PC-3 (cell line): ENCODE data around the gene CDH22. TPM values are rescaled to one million over a fixed set of nuclear protein-coding genes. Genes with fewer than 3 reads are reported as not detected.

Source experiments
- ATAC-seq: fragments of 200-7000 bp; cut with Tn5 transposase; 2 replicates; pipeline ENCODE4 v1.9.1; 2020; ENCODE audit warnings: mild to moderate bottlenecking, moderate library complexity
- BruUV-seq: library from RNA; stranded (reverse); fragments of 400-500 nt; replicated peaks from 2 replicates; lab custom pipeline; 2021; lab: Mats Ljungman, UMichigan
- CTCF ChIA-PET: fragments of 300-600 bp; sonication (Branson Sonifier 250); formaldehyde crosslinking; loops from one replicate; lab custom pipeline; 2022; ENCODE audit warnings: antibody characterized with exemption; lab: Charles Lee
- POLR2A ChIA-PET: fragments of 300-600 bp; sonication (Branson Sonifier 250); formaldehyde crosslinking; loops from one replicate; lab custom pipeline; 2022; ENCODE audit warnings: antibody characterized with exemption; ENCODE audit not compliant: unreplicated experiment; lab: Charles Lee
- DNase-seq: peaks from one replicate; pipeline ENCODE4 v3.0.0-alpha.2; 2015
- H2AFZ ChIP-seq: fragments of 300-600 bp; sonication (generic); 2 replicates; pipeline ENCODE4 v1.6.0; 2016; ENCODE audit warnings: antibody characterized with exemption, low read length
- H3F3A ChIP-seq: fragments of 300-600 bp; sonication (generic); one replicate; pipeline ENCODE4 v1.6.0; 2017; ENCODE audit warnings: antibody characterized with exemption, low read length, control low read depth, mild to moderate bottlenecking; ENCODE audit not compliant: unreplicated experiment
- H3K27ac ChIP-seq: fragments of 300-600 bp; sonication (generic); 2 replicates; pipeline ENCODE4 v1.5.1; 2016; ENCODE audit warnings: mild to moderate bottlenecking, low read length
- H3K27me3 ChIP-seq: fragments of 300-600 bp; sonication (generic); 2 replicates; pipeline ENCODE4 v1.6.1; 2016; ENCODE audit warnings: low read length, mixed read lengths
- H3K36me3 ChIP-seq: fragments of 300-600 bp; sonication (generic); 2 replicates; pipeline ENCODE4 v1.6.1; 2016; ENCODE audit warnings: low read depth, mixed run types, low read length, mixed read lengths
- H3K4me1 ChIP-seq: fragments of 300-600 bp; sonication (generic); 2 replicates; pipeline ENCODE4 v1.5.1; 2016; ENCODE audit warnings: low read length; ENCODE audit not compliant: insufficient read depth
- H3K4me2 ChIP-seq: fragments of 300-600 bp; sonication (generic); 2 replicates; pipeline ENCODE4 v1.6.0; 2016; ENCODE audit warnings: low read length
- H3K4me3 ChIP-seq: fragments of 300-600 bp; sonication (generic); 2 replicates; pipeline ENCODE4 v1.5.1; 2016; ENCODE audit warnings: mild to moderate bottlenecking, low read length, mixed read lengths
- H3K79me2 ChIP-seq: fragments of 300-600 bp; sonication (generic); 2 replicates; pipeline ENCODE4 v1.6.1; 2017; ENCODE audit warnings: low read length, mixed read lengths
- H3K9ac ChIP-seq: fragments of 300-600 bp; sonication (generic); 2 replicates; pipeline ENCODE4 v1.6.0; 2016; ENCODE audit warnings: mild to moderate bottlenecking, low read length
- H3K9me2 ChIP-seq: fragments of 300-600 bp; sonication (generic); replicated peaks from 2 replicates; pipeline ENCODE4 v1.6.1; 2016; ENCODE audit warnings: mixed run types, low read length, mixed read lengths
- H3K9me3 ChIP-seq: fragments of 300-600 bp; sonication (generic); 2 replicates; pipeline ENCODE4 v1.6.1; 2016; ENCODE audit warnings: low read length, mixed read lengths
- H4K20me1 ChIP-seq: fragments of 300-600 bp; sonication (generic); 2 replicates; pipeline ENCODE4 v1.6.1; 2016; ENCODE audit warnings: low read length, mixed read lengths
- CTCF ChIP-seq: fragments of 300-600 bp; sonication (generic); conservative IDR thresholded peaks from 2 replicates; pipeline ENCODE4 v1.5.1; 2017; ENCODE audit warnings: antibody characterized with exemption, low read depth, mild to moderate bottlenecking, low read length
- EZH2 ChIP-seq: fragments of 300-600 bp; sonication (generic); IDR thresholded peaks from one replicate; pipeline ENCODE4 v1.6.1; 2017; ENCODE audit warnings: antibody characterized with exemption, mild to moderate bottlenecking, low read length; ENCODE audit not compliant: unreplicated experiment
- EZH2phosphoT487 ChIP-seq: fragments of 300-600 bp; sonication (generic); IDR thresholded peaks from 2 replicates; pipeline ENCODE4 v1.6.1; 2018; ENCODE audit warnings: mild to moderate bottlenecking, antibody characterized with exemption, low read length, borderline replicate concordance
- intact Hi-C: fragments of 100-400 bp; cut with micrococcal nuclease; formaldehyde crosslinking; loops from 2 replicates; pipeline ENCODE4 v1.9.0; 2023
- total RNA-seq: library from RNA; depleted of rRNA; stranded (reverse); fragments of >200 nt; gene quantifications from 2 replicates; pipeline ENCODE4 v1.2.3, GENCODE V29; 2014

CDH22 gene
- total RNA-seq, 1 experiment from 2014 or later, result not detected

- H3K36me3 ChIP-seq, result no peaks in the 10 kb centered on the region
- no peaks in the 10 kb centered on the region for H3K79me2 ChIP-seq
- no peak overlapping the region for H3K4me2 ChIP-seq
- H3K27me3 ChIP-seq, result peaks cover 17% of the 10 kb centered on the region; the same call in 1 of the 2 replicates
- no peaks in the 10 kb centered on the region for H3K4me1 ChIP-seq
- no peak overlapping the region for H3K9ac ChIP-seq
- CTCF ChIA-PET, result no interaction called here
- H4K20me1 ChIP-seq, result no peaks in the 10 kb centered on the region
- no peaks in the 10 kb centered on the region for H3K9me2 ChIP-seq
- H3K9me3 ChIP-seq, result no peaks in the 10 kb centered on the region
- POLR2A ChIA-PET, result no interaction called here
- DNase-seq (no peak), ATAC-seq (no peak)
- intact Hi-C loops, result no loop called here
- H3K4me3 ChIP-seq, result no peak overlapping the region
- H2AFZ ChIP-seq, result no peak overlapping the region
- TF ChIP-seq CTCF, result no peak
- no peak for TF ChIP-seq EZH2
- TF ChIP-seq EZH2phosphoT487, result no peak
- H3K27ac ChIP-seq, result no peak overlapping the region
- no TSS peak for BruUV-seq
- H3F3A ChIP-seq, result no peaks in the 10 kb centered on the region
Observed at GRCh38 chr20:46191168-46191540, 117.1 kb downstream of the CDH22 start.

GRCh38 chr20:46190478-46191167 lies 117.7 kb downstream of the CDH22 start:
- intact Hi-C loops, result no loop called here
- H3K9me2 ChIP-seq, result no peaks in the 10 kb centered on the region
- no peaks in the 10 kb centered on the region for H3F3A ChIP-seq
- no peak overlapping the region for H3K4me2 ChIP-seq
- no peaks in the 10 kb centered on the region for H3K4me1 ChIP-seq
- no peaks in the 10 kb centered on the region for H4K20me1 ChIP-seq
- BruUV-seq, result no TSS peak
- TF ChIP-seq CTCF, result no peak
- TF ChIP-seq EZH2, result no peak
- no peak for TF ChIP-seq EZH2phosphoT487
- ATAC-seq (no peak), DNase-seq (no peak)
- no peaks in the 10 kb centered on the region for H3K36me3 ChIP-seq
- no peak overlapping the region for H3K4me3 ChIP-seq
- POLR2A ChIA-PET, result no interaction called here
- CTCF ChIA-PET, result no interaction called here
- H3K79me2 ChIP-seq, result no peaks in the 10 kb centered on the region
- peaks cover 17% of the 10 kb centered on the region; the same call in 1 of the 2 replicates for H3K27me3 ChIP-seq
- H3K9me3 ChIP-seq, result no peaks in the 10 kb centered on the region
- no peak overlapping the region for H3K9ac ChIP-seq
- H3K27ac ChIP-seq, result no peak overlapping the region
- no peak overlapping the region for H2AFZ ChIP-seq

GRCh38 chr20:46188866-46189541 lies 119.3 kb downstream of the CDH22 start:
- Histone ChIP-seq H3K9me3 (no peaks in the 10 kb centered on the region), H3K79me2 (no peaks in the 10 kb centered on the region), H3K27ac (no peak overlapping the region), H4K20me1 (no peaks in the 10 kb centered on the region), H3K4me2 (no peak overlapping the region), H3K9ac (no peak overlapping the region), H2AFZ (no peak overlapping the region), H3K9me2 (no peaks in the 10 kb centered on the region), H3F3A (no peaks in the 10 kb centered on the region), H3K4me1 (no peaks in the 10 kb centered on the region), H3K27me3 (peaks cover 17% of the 10 kb centered on the region; the same call in 1 of the 2 replicates), H3K36me3 (no peaks in the 10 kb centered on the region), H3K4me3 (no peak overlapping the region)
- CTCF ChIA-PET, result no interaction called here
- ATAC-seq (no peak), DNase-seq (no peak)
- BruUV-seq, result no TSS peak
- intact Hi-C loops, result no loop called here
- TF ChIP-seq EZH2 (no peak), EZH2phosphoT487 (no peak), CTCF (no peak)
- POLR2A ChIA-PET, result no interaction called here
